WERI-Rb-1 (cell line): ENCODE results near the gene MAPK8IP1.

Experiments
- DNase-seq: peaks from one replicate; pipeline ENCODE4 v3.0.0-alpha.2; 2020
- H3K27ac ChIP-seq: fragments of 250-450 bp; sonication (Bioruptor Pico); 2 replicates; pipeline ENCODE4 v1.5.1; 2020; ENCODE audit warnings: mild to moderate bottlenecking, moderate library complexity
- H3K27me3 ChIP-seq: fragments of 250-450 bp; sonication (Bioruptor Pico); 2 replicates; pipeline ENCODE4 v1.5.1; 2021; ENCODE audit warnings: mild to moderate bottlenecking, low read depth, moderate library complexity; ENCODE audit not compliant: insufficient read depth, severe bottlenecking
- H3K36me3 ChIP-seq: fragments of 250-450 bp; sonication (Bioruptor Pico); 2 replicates; pipeline ENCODE4 v1.5.1; 2020; ENCODE audit warnings: mild to moderate bottlenecking, moderate library complexity
- H3K4me3 ChIP-seq: 2 replicates; pipeline ENCODE4 v1.5.1; 2011; ENCODE audit warnings: low read depth, mild to moderate bottlenecking, control low read depth, low read length
- H3K9me3 ChIP-seq: fragments of 250-450 bp; sonication (Bioruptor Pico); 2 replicates; pipeline ENCODE4 v1.5.1; 2021; ENCODE audit warnings: mild to moderate bottlenecking, moderate library complexity; ENCODE audit not compliant: severe bottlenecking
- TF ChIP-seq, protein P1 (sequence below): IDR thresholded peaks from 2 replicates; pipeline ENCODE4 v1.5.1; 2011; ENCODE audit warnings: low read depth, mild to moderate bottlenecking, control low read depth, inconsistent platforms, low read length

The MAPK8IP1 gene

GRCh38 chr11:45889966-45890365 lies 4.5 kb downstream of the MAPK8IP1 start:
- no peak for DNase-seq
- TF ChIP-seq, protein P1, sequence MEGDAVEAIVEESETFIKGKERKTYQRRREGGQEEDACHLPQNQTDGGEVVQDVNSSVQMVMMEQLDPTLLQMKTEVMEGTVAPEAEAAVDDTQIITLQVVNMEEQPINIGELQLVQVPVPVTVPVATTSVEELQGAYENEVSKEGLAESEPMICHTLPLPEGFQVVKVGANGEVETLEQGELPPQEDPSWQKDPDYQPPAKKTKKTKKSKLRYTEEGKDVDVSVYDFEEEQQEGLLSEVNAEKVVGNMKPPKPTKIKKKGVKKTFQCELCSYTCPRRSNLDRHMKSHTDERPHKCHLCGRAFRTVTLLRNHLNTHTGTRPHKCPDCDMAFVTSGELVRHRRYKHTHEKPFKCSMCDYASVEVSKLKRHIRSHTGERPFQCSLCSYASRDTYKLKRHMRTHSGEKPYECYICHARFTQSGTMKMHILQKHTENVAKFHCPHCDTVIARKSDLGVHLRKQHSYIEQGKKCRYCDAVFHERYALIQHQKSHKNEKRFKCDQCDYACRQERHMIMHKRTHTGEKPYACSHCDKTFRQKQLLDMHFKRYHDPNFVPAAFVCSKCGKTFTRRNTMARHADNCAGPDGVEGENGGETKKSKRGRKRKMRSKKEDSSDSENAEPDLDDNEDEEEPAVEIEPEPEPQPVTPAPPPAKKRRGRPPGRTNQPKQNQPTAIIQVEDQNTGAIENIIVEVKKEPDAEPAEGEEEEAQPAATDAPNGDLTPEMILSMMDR: no peak
- Histone ChIP-seq H3K27me3 (no peaks in the 10 kb centered on the region), H3K9me3 (no peaks in the 10 kb centered on the region), H3K27ac (no peak overlapping the region), H3K4me3 (no peak overlapping the region), H3K36me3 (peaks cover 6% of the 10 kb centered on the region; the same call in 1 of the 2 replicates)

- no peak overlapping the region for H3K4me3 ChIP-seq
- peaks cover 6% of the 10 kb centered on the region; the same call in 1 of the 2 replicates for H3K36me3 ChIP-seq
- no peak for DNase-seq
- no peaks in the 10 kb centered on the region for H3K9me3 ChIP-seq
- H3K27me3 ChIP-seq: no peaks in the 10 kb centered on the region
- no peak overlapping the region for H3K27ac ChIP-seq
- TF ChIP-seq, protein P1: no peak
Measured at GRCh38 chr11:45890886-45891550, 5.6 kb downstream of the MAPK8IP1 start.

GRCh38 chr11:45892856-45893255 lies 7.4 kb downstream of the MAPK8IP1 start:
- Histone ChIP-seq H3K27me3 (no peaks in the 10 kb centered on the region), H3K27ac (no peak overlapping the region), H3K36me3 (no peaks in the 10 kb centered on the region), H3K4me3 (no peak overlapping the region), H3K9me3 (no peaks in the 10 kb centered on the region)
- no peak for DNase-seq
- TF ChIP-seq, protein P1: no peak

DNA sequence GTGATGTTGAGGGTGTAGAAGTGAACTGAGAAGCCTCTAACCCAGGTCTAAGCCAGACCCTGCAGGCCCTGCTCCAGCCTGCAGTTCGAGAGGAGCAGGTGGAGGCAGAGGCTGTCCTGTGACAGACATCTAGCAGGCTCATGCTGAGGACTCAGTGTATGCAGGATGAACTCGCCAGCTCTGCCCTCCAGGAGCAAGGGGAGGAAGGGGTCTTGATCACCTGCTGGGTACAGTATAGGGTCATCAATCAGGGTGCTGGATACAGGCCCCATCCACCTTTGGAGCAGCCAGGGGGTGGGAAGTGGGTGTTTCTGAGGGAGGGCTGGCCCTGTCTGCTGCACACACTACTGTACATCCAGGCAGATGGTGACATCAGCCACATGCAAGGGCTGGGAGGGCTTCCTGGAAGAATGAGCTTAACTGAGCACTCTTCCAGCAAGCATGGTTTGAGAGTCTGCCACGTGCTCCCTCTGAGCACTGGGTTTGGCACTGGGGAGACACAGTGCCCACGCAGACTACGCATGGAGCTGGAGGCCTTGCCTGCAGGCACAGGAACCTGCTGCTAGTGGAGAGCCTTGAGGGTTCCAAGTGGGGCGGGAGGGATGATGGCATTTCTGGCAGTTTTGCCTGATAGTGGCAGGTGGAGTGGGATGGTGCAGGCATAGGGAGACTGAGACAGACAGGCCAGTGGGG lies 9.2 kb downstream of the MAPK8IP1 start:
- Histone ChIP-seq H3K4me3 (no peak overlapping the region), H3K9me3 (no peaks in the 10 kb centered on the region), H3K27me3 (no peaks in the 10 kb centered on the region), H3K36me3 (peaks cover 3% of the 10 kb centered on the region; the same call in 1 of the 2 replicates), H3K27ac (no peak overlapping the region)
- TF ChIP-seq, protein P1: no peak
- DNase-seq: no peak

GRCh38 chr11:45895553-45896259 lies 10.3 kb downstream of the MAPK8IP1 start:
- H3K27me3 ChIP-seq: no peaks in the 10 kb centered on the region
- TF ChIP-seq, protein P1: no peak
- no peak for DNase-seq
- H3K36me3 ChIP-seq: peaks cover 3% of the 10 kb centered on the region; the same call in 1 of the 2 replicates
- H3K4me3 ChIP-seq: no peak overlapping the region
- no peaks in the 10 kb centered on the region for H3K9me3 ChIP-seq
- H3K27ac ChIP-seq: peak overlapping the region; percentile 72
